HCT116 (cell line): ENCODE data around the gene KIF5C. TPM values are rescaled to one million over a fixed set of nuclear protein-coding genes. Genes with fewer than 3 reads are reported as not detected.

Source experiments
- ATAC-seq: fragments of 200-7000 bp; cut with Tn5 transposase; 2 replicates; pipeline ENCODE4 v1.9.1; 2020; ENCODE audit warnings: mild to moderate bottlenecking, moderate library complexity
- Bru-seq: library from RNA; stranded (reverse); fragments of 400-500 nt; gene quantifications from one replicate; lab custom pipeline; 2021; lab: Mats Ljungman, UMichigan
- BruChase-seq, 2 experiments: library from RNA; stranded (reverse); fragments of 400-500 nt; gene quantifications; one replicate each; lab custom pipeline; 2021; lab: Mats Ljungman, UMichigan
- BruUV-seq: library from RNA; stranded (reverse); fragments of 400-500 nt; replicated peaks from 2 replicates; lab custom pipeline; 2021; lab: Mats Ljungman, UMichigan
- CTCF ChIA-PET: fragments of 300-600 bp; sonication (Branson Sonifier 250); formaldehyde crosslinking; loops from one replicate; lab custom pipeline; 2021; ENCODE audit warnings: antibody characterized with exemption; lab: Charles Lee
- POLR2A ChIA-PET: fragments of 300-600, 350-600 bp; sonication (Branson Sonifier 250); formaldehyde crosslinking; loops from one replicate; lab custom pipeline; 2021; ENCODE audit warnings: antibody characterized with exemption; lab: Charles Lee
- RAD21 ChIA-PET, 2 experiments: fragments of 300-600 bp; sonication (Branson Sonifier 250); formaldehyde crosslinking; loops; one replicate each; lab custom pipeline; 2023; ENCODE audit warnings: low total read pairs in 2 of 2; ENCODE audit not compliant: uncharacterized antibody in 2 of 2, unreplicated experiment in 2 of 2, low non-redundant PET in 1 of 2; lab: Charles Lee
- DNase-seq: peaks from one replicate; pipeline ENCODE4 v3.0.0-alpha.2; 2010; ENCODE audit warnings: low read depth, low spot score
- H2AFZ ChIP-seq: fragments of 200-600 bp; shearing (Covaris generic), sonication (generic); 2 replicates; pipeline ENCODE4 v1.6.1; 2017; ENCODE audit warnings: low read depth, mixed run types, mixed read lengths, antibody characterized with exemption, low read length; ENCODE audit not compliant: poor library complexity, severe bottlenecking
- H3K27ac ChIP-seq: 2 replicates; pipeline ENCODE4 v1.5.1; 2012; ENCODE audit warnings: low read depth, low read length
- H3K27me3 ChIP-seq: fragments of 200-600 bp; sonication (generic); 2 replicates; pipeline ENCODE4 v1.6.1; 2016; ENCODE audit warnings: mixed run types, low read length, mixed read lengths; ENCODE audit not compliant: insufficient read depth
- H3K36me3 ChIP-seq, 2 experiments: fragments of 200-500 bp in 1 of 2; fragments of 200-600 bp in 1 of 2; sonication (Bioruptor generic) in 1 of 2; sonication (generic) in 1 of 2; 2 replicates each; pipeline versions ENCODE4 v1.5.1 to v1.6.1; 2014 to 2016; ENCODE audit warnings: low read length in 2 of 2, inconsistent platforms in 1 of 2, mixed read lengths in 1 of 2, mixed run types in 1 of 2; ENCODE audit not compliant: insufficient read depth in 2 of 2, control insufficient read depth in 1 of 2
- H3K4me1 ChIP-seq, 2 experiments: fragments of 200-600 bp in 1 of 2; sonication (generic) in 1 of 2; 2 replicates each; pipeline versions ENCODE4 v1.5.1 to v1.6.1; 2012 to 2017; ENCODE audit warnings: low read length in 2 of 2, inconsistent platforms in 1 of 2, mild to moderate bottlenecking in 1 of 2, mixed read lengths in 1 of 2, mixed run types in 1 of 2, moderate library complexity in 1 of 2; ENCODE audit not compliant: insufficient read depth in 2 of 2, control insufficient read depth in 1 of 2
- H3K4me2 ChIP-seq: fragments of 200-600 bp; sonication (generic); 2 replicates; pipeline ENCODE4 v1.6.1; 2017; ENCODE audit warnings: mixed run types, low read length, mixed read lengths
- H3K4me3 ChIP-seq, 2 experiments: fragments of 200-600 bp in 1 of 2; sonication (generic) in 1 of 2; replicated peaks in 1 of 2; 2 replicates each; pipeline ENCODE4 v1.5.1; 2011 to 2016; ENCODE audit warnings: low read length in 2 of 2, control low read depth in 1 of 2, low read depth in 1 of 2, mild to moderate bottlenecking in 1 of 2, mixed read lengths in 1 of 2, mixed run types in 1 of 2
- H3K79me2 ChIP-seq: fragments of 200-600 bp; sonication (generic); 2 replicates; pipeline ENCODE4 v1.6.1; 2017; ENCODE audit warnings: mild to moderate bottlenecking, mixed run types, low read length, moderate library complexity, mixed read lengths; ENCODE audit not compliant: insufficient read depth
- H3K9ac ChIP-seq: fragments of 200-600 bp; sonication (generic); 2 replicates; pipeline ENCODE4 v1.6.1; 2016; ENCODE audit warnings: low read length, mixed read lengths
- H3K9me2 ChIP-seq: fragments of 200-600 bp; sonication (generic), shearing (Covaris generic); 2 replicates; pipeline ENCODE4 v1.6.1; 2017; ENCODE audit warnings: mixed run types, mild to moderate bottlenecking, moderate library complexity; ENCODE audit not compliant: insufficient read depth
- H3K9me3 ChIP-seq, 2 experiments: fragments of 200-500 bp in 1 of 2; fragments of 200-600 bp in 1 of 2; sonication (Bioruptor generic) in 1 of 2; sonication (generic) in 1 of 2; 2 replicates each; pipeline ENCODE4 v1.6.1; 2014 to 2017; ENCODE audit warnings: low read length in 2 of 2, mixed read lengths in 2 of 2, inconsistent platforms in 1 of 2, low read depth in 1 of 2, mild to moderate bottlenecking in 1 of 2, mixed run types in 1 of 2, moderate library complexity in 1 of 2; ENCODE audit not compliant: control insufficient read depth in 1 of 2, insufficient read depth in 1 of 2
- H4K20me1 ChIP-seq: fragments of 200-600 bp; sonication (generic), shearing (Covaris generic); 2 replicates; pipeline ENCODE4 v1.6.1; 2017; ENCODE audit warnings: mixed run types, mild to moderate bottlenecking, moderate library complexity; ENCODE audit not compliant: insufficient read depth
- ELF1 ChIP-seq: IDR thresholded peaks from 2 replicates; pipeline ENCODE4 v1.6.1; 2012; ENCODE audit warnings: low read depth, borderline replicate concordance
- MAX ChIP-seq: IDR thresholded peaks from 2 replicates; pipeline ENCODE4 v1.6.1; 2012
- POLR2A ChIP-seq: IDR thresholded peaks from 2 replicates; pipeline ENCODE4 v1.7.0; 2011; ENCODE audit warnings: borderline replicate concordance; ENCODE audit not compliant: insufficient read depth, insufficient read length; ENCODE audit errors: extremely low read depth
- POLR2AphosphoS5 ChIP-seq: IDR thresholded peaks from 2 replicates; pipeline ENCODE4 v1.6.1; 2011; ENCODE audit warnings: mild to moderate bottlenecking, low read depth, low read length, moderate library complexity
- SP1 ChIP-seq: IDR thresholded peaks from 2 replicates; pipeline ENCODE4 v1.6.1; 2012; ENCODE audit warnings: low read depth
- intact Hi-C: fragments of 100-400 bp; cut with micrococcal nuclease; formaldehyde crosslinking; loops from 2 replicates; pipeline ENCODE4 v1.10.0; 2022
- long read RNA-seq: library from polyadenylated mRNA; unstranded; transcript quantifications from one replicate; pipeline ENCODE4 v2.0.0, GENCODE V29; 2021; ENCODE audit not compliant: unreplicated experiment
- polyA plus RNA-seq: library from polyadenylated mRNA; unstranded; fragments of >200 nt; gene quantifications from 2 replicates; pipeline ENCODE4 v1.2.1, GENCODE V29; 2012; ENCODE audit warnings: missing spikeins
- total RNA-seq: library from RNA; stranded (reverse); gene quantifications from one replicate; pipeline ENCODE4 v1.2.1, GENCODE V29; 2021; ENCODE audit not compliant: unreplicated experiment
- TF ChIP-seq, protein P1 (sequence below): IDR thresholded peaks from 2 replicates; pipeline ENCODE4 v1.6.1; 2011; ENCODE audit warnings: mild to moderate bottlenecking, low read length, moderate library complexity; ENCODE audit not compliant: insufficient replicate concordance; ENCODE audit errors: extremely low read depth

Gene KIF5C
- total RNA-seq (6.5 TPM), Bru-seq, nascent RNA (percentile 38 among the genes with signal in this experiment), BruChase-seq, experiment 1, labeled RNA remaining after a 6-hour chase (percentile 42 among the genes with signal in this experiment), BruChase-seq, experiment 2, labeled RNA remaining after a 2-hour chase (percentile 41 among the genes with signal in this experiment)
- 1.7 and 1.9 TPM in 2 replicates for polyA plus RNA-seq
- long read RNA-seq, partial matches to known transcripts = 5 of 9 reads
- long read RNA-seq, other reads (novel, unspliced or antisense) = 4 of 9 reads

- ATAC-seq = peak; percentile 99
- Histone ChIP-seq H3K4me1 (peaks cover 0 to 5% of the 10 kb centered on the region in 2 experiments; a peak in 3 of 4 replicates), H3K4me3 (peak within 1 kb of the TSS; percentile 28 to 36), H3K9me2 (no peaks in the 10 kb centered on the region; the same call in 1 of the 2 replicates), H3K9me3 (no peaks in the 10 kb centered on the region), H3K79me2 (no peaks in the 10 kb centered on the region), H3K9ac (no peak within 1 kb of the TSS), H3K36me3 (no peaks in the 10 kb centered on the region), H3K27ac (no peak within 1 kb of the TSS), H3K4me2 (peak within 1 kb of the TSS; percentile 72), H4K20me1 (no peaks in the 10 kb centered on the region), H2AFZ (peak within 1 kb of the TSS; percentile 88), H3K27me3 (no peaks in the 10 kb centered on the region)
- CTCF ChIA-PET = no interaction called here
- peak; percentile 84 for DNase-seq
- TF ChIP-seq POLR2A (peak; percentile 31), ELF1 (peak; percentile 17; the same call in 1 of the 2 replicates), POLR2AphosphoS5 (peak; percentile 19; the same call in 1 of the 2 replicates), MAX (no peak), SP1 (peak; percentile 54)
- TF ChIP-seq, protein P1, sequence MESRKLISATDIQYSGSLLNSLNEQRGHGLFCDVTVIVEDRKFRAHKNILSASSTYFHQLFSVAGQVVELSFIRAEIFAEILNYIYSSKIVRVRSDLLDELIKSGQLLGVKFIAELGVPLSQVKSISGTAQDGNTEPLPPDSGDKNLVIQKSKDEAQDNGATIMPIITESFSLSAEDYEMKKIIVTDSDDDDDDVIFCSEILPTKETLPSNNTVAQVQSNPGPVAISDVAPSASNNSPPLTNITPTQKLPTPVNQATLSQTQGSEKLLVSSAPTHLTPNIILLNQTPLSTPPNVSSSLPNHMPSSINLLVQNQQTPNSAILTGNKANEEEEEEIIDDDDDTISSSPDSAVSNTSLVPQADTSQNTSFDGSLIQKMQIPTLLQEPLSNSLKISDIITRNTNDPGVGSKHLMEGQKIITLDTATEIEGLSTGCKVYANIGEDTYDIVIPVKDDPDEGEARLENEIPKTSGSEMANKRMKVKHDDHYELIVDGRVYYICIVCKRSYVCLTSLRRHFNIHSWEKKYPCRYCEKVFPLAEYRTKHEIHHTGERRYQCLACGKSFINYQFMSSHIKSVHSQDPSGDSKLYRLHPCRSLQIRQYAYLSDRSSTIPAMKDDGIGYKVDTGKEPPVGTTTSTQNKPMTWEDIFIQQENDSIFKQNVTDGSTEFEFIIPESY = no peak
- POLR2A ChIA-PET = no interaction called here
- intact Hi-C loops = no loop called here
- RAD21 ChIA-PET = no interaction called here
- BruUV-seq = no TSS peak
Observed at GRCh38 chr2:148874868-148875341, at the start of gene KIF5C. Gene KIF5C (plus strand): TSS chr2:148875227. CDS start chr2:148875618, 391 bp downstream.
